DND-41 (cell line): ENCODE measurements around the gene RHBDL2.

Experiments used
- CTCF ChIP-seq: IDR thresholded peaks from 2 replicates; pipeline ENCODE4 v1.5.1; 2012; ENCODE audit warnings: borderline replicate concordance, low read length, moderate library complexity, mild to moderate bottlenecking; ENCODE audit not compliant: poor library complexity, severe bottlenecking; ENCODE audit errors: extremely low read depth
- EZH2 ChIP-seq: IDR thresholded peaks from 3 replicates; pipeline ENCODE4 v1.6.1; 2012; ENCODE audit warnings: borderline replicate concordance, low read depth, mild to moderate bottlenecking, moderate library complexity, low read length, inconsistent platforms; ENCODE audit not compliant: severe bottlenecking

DNA sequence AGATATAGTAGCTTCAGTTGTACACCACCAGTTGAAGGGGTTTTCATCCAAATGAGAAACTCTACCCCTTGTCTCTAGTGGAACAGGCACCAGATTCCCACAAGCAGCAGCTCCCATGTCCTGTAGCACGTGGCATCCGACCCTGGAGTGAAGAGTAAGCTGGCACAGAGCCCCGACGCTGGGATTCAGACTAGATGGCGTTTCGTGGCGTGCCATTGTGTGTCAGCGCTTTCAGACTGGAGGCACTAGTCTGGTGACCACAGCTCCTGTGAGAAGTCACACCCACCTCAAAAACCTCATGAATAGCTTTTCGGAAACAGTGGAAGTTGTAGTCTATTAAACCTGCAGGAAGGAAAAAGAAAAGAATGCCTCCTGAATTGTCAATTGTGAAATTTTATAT is 102.3 kb downstream of the RHBDL2 start:
- no peak for TF ChIP-seq CTCF
- TF ChIP-seq EZH2, result no peak
